ENCODE results near the gene NEGR1. TPM values are rescaled to one million over a fixed set of nuclear protein-coding genes. Genes with fewer than 3 reads are reported as not detected.

The NEGR1 gene
- total RNA-seq, 4 donors from 2014 or later, result 7.0 to 10.0 (median 8.1) TPM

GRCh38 chr1:71831646-71832045 is 450.7 kb downstream of the NEGR1 start:
- no peaks in the 10 kb centered on the region for H3K36me3 ChIP-seq
- no peak overlapping the region for H3K4me3 ChIP-seq
- intact Hi-C loops (cut with DNase I; ENCODE audit: low total_unique reads), result no loop called here
- in situ Hi-C loops (cut with MboI; ENCODE audit: low pct_ligation_motif_present in 1 of 4, low pct_unique_long_range_greater_than_20kb in 1 of 4, low sequenced_read_pairs in 3 of 4), result no loop called here
- H3K27me3 ChIP-seq, result no peaks in the 10 kb centered on the region
- TF ChIP-seq POLR2A (IDR thresholded peaks at IDR 0.05), result no peak
- TF ChIP-seq EP300 (IDR thresholded peaks at IDR 0.05; ENCODE audit: low read depth), result no peak
- peaks cover 0 to 31% (median 6%) of the 10 kb centered on the region in 4 donors for H3K4me1 ChIP-seq
- no peak for DNase-seq
- 66 to 84% methylated on average over 4 of the region's 4 CpGs for WGBS, 2 donors (ENCODE audit: low coverage in 1 of 2)
- H3K9me3 ChIP-seq, result no peaks in the 10 kb centered on the region
- H3K27ac ChIP-seq, result no peak overlapping the region

GRCh38 chr1:71829346-71829745 is 453.0 kb downstream of the NEGR1 start:
- no peak for TF ChIP-seq EP300 (IDR thresholded peaks at IDR 0.05; ENCODE audit: low read depth)
- no peak for TF ChIP-seq POLR2AphosphoS5 (IDR thresholded peaks at IDR 0.05)
- TF ChIP-seq CTCF (IDR thresholded peaks at IDR 0.05), result no peak
- TF ChIP-seq POLR2A (IDR thresholded peaks at IDR 0.05), result no peak
- Histone ChIP-seq H3K36me3 (no peaks in the 10 kb centered on the region), H3K4me3 (no peak overlapping the region), H3K4me1 (peaks cover 0 to 27% (median 5%) of the 10 kb centered on the region in 4 donors), H3K27me3 (no peaks in the 10 kb centered on the region), H3K27ac (no peak overlapping the region), H3K9me3 (no peaks in the 10 kb centered on the region)
- in situ Hi-C loops (cut with MboI; ENCODE audit: low pct_ligation_motif_present in 1 of 4, low pct_unique_long_range_greater_than_20kb in 1 of 4, low sequenced_read_pairs in 3 of 4) (no loop called here), intact Hi-C loops (cut with DNase I; ENCODE audit: low total_unique reads) (no loop called here)
- 87 to 91% methylated on average over 6 to 8 of the region's 8 CpGs for WGBS, 2 donors (ENCODE audit: low coverage in 1 of 2)
- DNase-seq, result no peak

GRCh38 chr1:71828431-71829012 is 453.8 kb downstream of the NEGR1 start:
- Histone ChIP-seq H3K36me3 (no peaks in the 10 kb centered on the region), H3K27ac (no peak overlapping the region), H3K9me3 (no peaks in the 10 kb centered on the region), H3K4me1 (peaks cover 0 to 30% (median 5%) of the 10 kb centered on the region in 4 donors), H3K27me3 (no peaks in the 10 kb centered on the region), H3K4me3 (no peak overlapping the region)
- 35 to 39% methylated on average over 3 of the region's 3 CpGs for WGBS, 2 donors (ENCODE audit: low coverage in 1 of 2)
- TF ChIP-seq POLR2A (IDR thresholded peaks at IDR 0.05) (no peak), POLR2AphosphoS5 (IDR thresholded peaks at IDR 0.05) (no peak), CTCF (IDR thresholded peaks at IDR 0.05) (no peak), EP300 (IDR thresholded peaks at IDR 0.05; ENCODE audit: low read depth) (no peak)
- DNase-seq, result peak; percentile 8
- in situ Hi-C loops (cut with MboI; ENCODE audit: low pct_ligation_motif_present in 1 of 4, low pct_unique_long_range_greater_than_20kb in 1 of 4, low sequenced_read_pairs in 3 of 4), result no loop called here
- intact Hi-C loops (cut with DNase I; ENCODE audit: low total_unique reads), result no loop called here

- Histone ChIP-seq H3K9me3 (no peaks in the 10 kb centered on the region), H3K27ac (peak overlapping the region in 3 of 4 donors; percentile 43 to 50 (median 46)), H3K4me3 (no peak overlapping the region), H3K4me1 (peaks cover 0 to 26% (median 6%) of the 10 kb centered on the region in 4 donors), H3K27me3 (no peaks in the 10 kb centered on the region), H3K36me3 (no peaks in the 10 kb centered on the region)
- intact Hi-C loops (cut with DNase I; ENCODE audit: low total_unique reads) (no loop called here), in situ Hi-C loops (cut with MboI; ENCODE audit: low pct_ligation_motif_present in 1 of 4, low pct_unique_long_range_greater_than_20kb in 1 of 4, low sequenced_read_pairs in 3 of 4) (no loop called here)
- TF ChIP-seq CTCF (IDR thresholded peaks at IDR 0.05) (no peak), POLR2AphosphoS5 (IDR thresholded peaks at IDR 0.05) (peak in 1 of 3 donors; percentile 47)
- DNase-seq, result peak; percentile 64
- WGBS, 2 donors (ENCODE audit: low coverage in 1 of 2), result 27 to 55% methylated on average over 4 of the region's 4 CpGs
These were observed 458.5 kb downstream of the NEGR1 start for GRCh38 chr1:71823708-71824305.

All from transverse colon (tissue), 4 donors.